Activated T-cell treated with anti-CD3 and anti-CD28 coated beads for 48 hours (primary cell): Measurements from ENCODE around the gene OXCT1.
"Not testable (repeated sequence)": the region's sequence is repeated elsewhere in the genome, so short reads cannot be mapped to it uniquely, and the experiment has no call there.

Experiments
- DNase-seq: peaks from one replicate; pipeline ENCODE4 v3.0.0-alpha.2; 2020; ENCODE audit warnings: low read depth

The OXCT1 gene

GRCh38 chr5:41822036-41822435 is 48.2 kb downstream of the OXCT1 start:
- DNase-seq = no peak

DNA sequence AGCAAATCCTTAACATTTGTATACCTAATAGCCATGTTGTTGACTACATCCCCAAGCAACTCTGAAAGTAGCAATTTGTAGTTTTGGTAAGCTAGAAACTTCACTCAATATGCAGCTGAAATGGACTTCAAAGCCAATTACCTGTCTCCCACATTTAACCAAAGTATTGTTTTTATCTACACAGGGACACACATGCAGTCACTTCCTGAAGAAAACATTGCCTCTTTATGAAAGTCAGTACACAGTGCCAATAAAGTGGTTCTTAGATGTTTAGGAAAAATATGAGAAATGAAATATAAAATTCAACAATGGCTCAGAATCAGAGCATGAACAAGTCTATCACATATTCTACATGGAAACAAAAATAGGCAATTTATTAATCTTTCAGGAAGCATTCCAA is 49.2 kb downstream of the OXCT1 start:
- no peak for DNase-seq

GRCh38 chr5:41820150-41820549 is 50.1 kb downstream of the OXCT1 start:
- DNase-seq = no peak

GRCh38 chr5:41817625-41818301 is 52.5 kb downstream of the OXCT1 start:
- no peak for DNase-seq

GRCh38 chr5:41815663-41816229 is 54.5 kb downstream of the OXCT1 start:
- no peak for DNase-seq

DNA sequence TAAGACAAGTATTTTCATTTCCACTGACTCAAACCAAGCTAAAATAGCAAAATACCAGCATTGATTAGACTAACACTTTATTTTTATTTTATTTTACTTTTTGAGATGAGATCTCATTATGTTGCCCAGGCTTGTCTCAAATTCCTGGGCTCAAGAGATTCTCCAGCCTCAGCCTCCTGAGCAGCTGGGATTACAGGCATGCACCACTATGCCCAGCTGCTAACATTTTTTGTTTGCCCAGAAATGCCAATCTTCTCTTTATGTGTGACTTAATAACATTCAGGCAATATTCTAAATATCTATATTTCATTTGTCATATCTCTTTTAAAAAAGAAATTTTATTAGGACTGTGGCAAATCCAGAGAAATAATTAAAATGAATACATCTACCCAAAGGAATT is 55.0 kb downstream of the OXCT1 start:
- DNase-seq = no peak

- DNase-seq = not testable (repeated sequence)
Measured at GRCh38 chr5:41814306-41814705, 55.9 kb downstream of the OXCT1 start.

- no peak for DNase-seq
Measured at GRCh38 chr5:41812156-41812555, 58.1 kb downstream of the OXCT1 start.

GRCh38 chr5:41809128-41809527 is 61.1 kb downstream of the OXCT1 start:
- no peak for DNase-seq

- no peak for DNase-seq
Measured at GRCh38 chr5:41808294-41808693, 61.9 kb downstream of the OXCT1 start.

DNA sequence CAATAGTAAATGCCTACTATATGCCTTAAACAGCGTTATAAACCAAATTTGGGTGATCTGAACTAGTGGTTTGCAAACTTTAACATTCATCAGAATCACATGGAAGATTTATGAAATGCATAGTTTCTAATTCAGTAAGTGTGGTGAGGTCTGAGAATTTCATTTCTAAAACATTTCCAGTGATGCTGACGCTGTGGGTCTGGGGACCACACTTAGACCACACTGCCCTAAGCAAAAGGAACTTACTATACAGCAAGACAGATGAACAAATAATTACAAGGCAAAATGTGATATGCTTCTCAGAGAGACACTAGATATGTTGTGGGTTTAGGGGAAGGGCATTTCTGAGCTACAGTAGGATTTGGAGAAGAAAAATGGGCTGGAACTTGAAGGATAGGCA is 72.6 kb downstream of the OXCT1 start:
- DNase-seq = peak; percentile 2

- no peak for DNase-seq
Measured at GRCh38 chr5:41796061-41796460, 74.2 kb downstream of the OXCT1 start.

GRCh38 chr5:41795125-41795524 is 75.1 kb downstream of the OXCT1 start:
- DNase-seq = no peak

GRCh38 chr5:41794471-41794870 is 75.8 kb downstream of the OXCT1 start:
- no peak for DNase-seq

- no peak for DNase-seq
Measured at GRCh38 chr5:41793141-41793770, 77.0 kb downstream of the OXCT1 start.

DNA sequence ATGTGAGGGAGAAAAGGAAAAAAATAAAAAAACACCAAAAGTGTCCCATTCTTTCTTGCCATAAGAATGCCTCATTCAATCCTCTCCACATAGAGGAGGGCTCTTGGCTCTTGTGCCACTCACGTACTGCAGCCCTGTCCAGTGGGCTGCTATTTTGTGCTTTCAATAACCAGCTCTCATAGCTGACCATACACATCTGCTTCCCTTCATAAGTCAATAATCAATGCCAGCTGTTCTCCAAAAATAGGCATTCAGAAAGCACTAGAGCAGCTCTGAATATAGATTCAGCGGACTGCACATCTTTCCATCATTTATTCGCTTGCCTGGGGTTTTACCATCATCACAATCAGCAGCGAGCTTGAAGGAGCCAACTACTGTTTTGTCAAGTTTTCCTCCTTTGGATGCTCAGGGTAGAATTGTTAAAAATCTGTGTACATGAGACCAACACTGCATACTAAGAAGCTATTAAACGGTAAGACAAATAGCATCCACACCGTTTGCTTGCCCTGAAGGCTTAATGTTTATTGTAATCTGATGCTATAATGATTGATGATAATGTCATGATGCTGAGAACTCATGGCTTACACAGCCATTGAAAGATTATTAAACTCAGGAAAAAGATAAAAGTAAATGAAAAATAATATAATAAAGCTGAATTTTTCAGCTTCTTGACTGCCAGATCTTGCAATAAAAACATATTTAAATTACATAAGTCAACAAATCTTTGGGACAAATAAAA is 80.0 kb downstream of the OXCT1 start:
- no peak for DNase-seq

- no peak for DNase-seq
Measured at GRCh38 chr5:41789434-41789833, 80.8 kb downstream of the OXCT1 start.

- DNase-seq = no peak
Measured at GRCh38 chr5:41788941-41789368, 81.3 kb downstream of the OXCT1 start.

GRCh38 chr5:41787265-41787664 is 83.0 kb downstream of the OXCT1 start:
- no peak for DNase-seq

- no peak for DNase-seq
Measured at GRCh38 chr5:41785061-41785460, 85.2 kb downstream of the OXCT1 start.

DNA sequence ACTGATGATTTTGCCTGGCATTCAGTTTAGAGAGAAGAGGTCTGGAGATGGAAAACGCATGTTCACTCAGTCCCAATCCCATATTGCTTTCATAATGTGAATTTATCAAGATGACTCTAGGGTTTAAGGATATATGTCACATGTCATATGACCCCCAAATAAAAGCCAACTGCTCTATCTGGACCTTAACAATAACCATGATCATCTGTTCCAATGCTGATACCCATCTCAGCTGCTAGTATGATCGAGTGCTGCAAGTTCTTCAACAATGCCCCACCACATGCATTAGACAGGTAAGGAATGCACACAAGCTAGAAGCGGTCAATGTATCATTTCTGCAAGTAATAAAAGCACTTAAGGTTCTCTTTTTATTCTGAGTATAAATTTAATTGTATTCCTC is 91.8 kb downstream of the OXCT1 start:
- no peak for DNase-seq

- DNase-seq = no peak
Measured at GRCh38 chr5:41776435-41776834, 93.8 kb downstream of the OXCT1 start.

GRCh38 chr5:41773799-41774198 is 96.4 kb downstream of the OXCT1 start:
- DNase-seq = no peak
